ENCODE measurements around the gene ENAH.

Gene ENAH

GRCh38 chr1:225437710-225438437 lies 215.0 kb downstream of the ENAH start:
- Histone ChIP-seq H3K4me3 (IDR thresholded peaks at IDR 0.05; ENCODE audit: insufficient read depth, low read depth, low read length) (no peak overlapping the region), H3K27me3 (ENCODE audit: insufficient read depth, low read depth) (no peaks in the 10 kb centered on the region), H3K36me3 (ENCODE audit: insufficient read depth) (no peaks in the 10 kb centered on the region), H3K4me2 (no peak overlapping the region), H3K27ac (no peak overlapping the region), H3K79me2 (ENCODE audit: insufficient read depth, low read depth) (no peaks in the 10 kb centered on the region), H4K20me1 (ENCODE audit: insufficient read depth) (no peaks in the 10 kb centered on the region), H3K4me1 (ENCODE audit: low read depth, poor library complexity, severe bottlenecking) (peaks cover 12% of the 10 kb centered on the region), H2AFZ (ENCODE audit: low read depth) (no peak overlapping the region), H3K9ac (no peak overlapping the region)
- TF ChIP-seq CTCF (conservative IDR thresholded peaks at IDR 0.05; ENCODE audit: low read depth, low read length): no peak; the same call in none of the 2 replicates

All from KMS-11 (cell line).